ENCODE data around the gene SLC25A3.
"Not testable (repeated sequence)": the region's sequence is repeated elsewhere in the genome, so short reads cannot be mapped to it uniquely, and the experiment has no call there.

Gene SLC25A3

GRCh38 chr12:98561846-98562245, 31.6 kb upstream of the SLC25A3 start:
- no peak for TF ChIP-seq CTCF (IDR thresholded peaks at IDR 0.05; ENCODE audit: insufficient read depth, low read depth, low read length, missing control alignments)
- no peak overlapping the region for H3K4me3 ChIP-seq (ENCODE audit: low read length)
- DNase-seq (ENCODE audit: low read depth), result no peak

- DNase-seq (ENCODE audit: low read depth), result peak; percentile 6
- TF ChIP-seq CTCF (IDR thresholded peaks at IDR 0.05; ENCODE audit: insufficient read depth, low read depth, low read length, missing control alignments), result peak; percentile 45
- H3K4me3 ChIP-seq (ENCODE audit: low read length), result no peak overlapping the region
These were observed 21.5 kb upstream of the SLC25A3 start for GRCh38 chr12:98572010-98572409.

GRCh38 chr12:98574110-98574509, 19.4 kb upstream of the SLC25A3 start:
- no peak for TF ChIP-seq CTCF (IDR thresholded peaks at IDR 0.05; ENCODE audit: insufficient read depth, low read depth, low read length, missing control alignments)
- DNase-seq (ENCODE audit: low read depth), result peak; percentile 46
- H3K4me3 ChIP-seq (ENCODE audit: low read length), result no peak overlapping the region

GRCh38 chr12:98575013-98575412, 18.5 kb upstream of the SLC25A3 start:
- DNase-seq (ENCODE audit: low read depth), result no peak
- no peak for TF ChIP-seq CTCF (IDR thresholded peaks at IDR 0.05; ENCODE audit: insufficient read depth, low read depth, low read length, missing control alignments)
- H3K4me3 ChIP-seq (ENCODE audit: low read length), result no peak overlapping the region

- H3K4me3 ChIP-seq (ENCODE audit: low read length); DNase-seq (ENCODE audit: low read depth): not testable (repeated sequence)
These were observed 16.7 kb upstream of the SLC25A3 start for GRCh38 chr12:98576795-98577194.

- DNase-seq (ENCODE audit: low read depth), result no peak
- TF ChIP-seq CTCF (IDR thresholded peaks at IDR 0.05; ENCODE audit: insufficient read depth, low read depth, low read length, missing control alignments), result no peak
- no peak overlapping the region for H3K4me3 ChIP-seq (ENCODE audit: low read length)
These were observed 15.1 kb upstream of the SLC25A3 start for GRCh38 chr12:98578392-98578791.

- no peak overlapping the region for H3K4me3 ChIP-seq (ENCODE audit: low read length)
- no peak for TF ChIP-seq CTCF (IDR thresholded peaks at IDR 0.05; ENCODE audit: insufficient read depth, low read depth, low read length, missing control alignments)
- peak; percentile 32 for DNase-seq (ENCODE audit: low read depth)
These were observed 14.7 kb upstream of the SLC25A3 start for GRCh38 chr12:98578821-98579220.

- DNase-seq (ENCODE audit: low read depth), result no peak
- no peak for TF ChIP-seq CTCF (IDR thresholded peaks at IDR 0.05; ENCODE audit: insufficient read depth, low read depth, low read length, missing control alignments)
- no peak overlapping the region for H3K4me3 ChIP-seq (ENCODE audit: low read length)
These were observed 14.1 kb upstream of the SLC25A3 start for GRCh38 chr12:98579347-98579746.
